IPS-15b (cell line): ENCODE results near the gene MARCHF10.

ENCODE experiments used
- H3K27me3 ChIP-seq: one replicate; pipeline ENCODE4 v1.6.1; 2013; ENCODE audit warnings: low read length; ENCODE audit not compliant: control insufficient read depth, insufficient read depth
- H3K36me3 ChIP-seq: one replicate; pipeline ENCODE4 v1.6.1; 2013; ENCODE audit warnings: low read length; ENCODE audit not compliant: control insufficient read depth, insufficient read depth
- H3K4me1 ChIP-seq: one replicate; pipeline ENCODE4 v1.6.1; 2013; ENCODE audit warnings: mild to moderate bottlenecking, low read length; ENCODE audit not compliant: control insufficient read depth, insufficient read depth
- H3K4me3 ChIP-seq: one replicate; pipeline ENCODE4 v1.5.1; 2013; ENCODE audit warnings: low read depth, low read length
- H3K9ac ChIP-seq: one replicate; pipeline ENCODE4 v1.6.1; 2013; ENCODE audit warnings: low read depth, mild to moderate bottlenecking, low read length
- H3K9me3 ChIP-seq: one replicate; pipeline ENCODE4 v1.6.1; 2013; ENCODE audit warnings: mild to moderate bottlenecking, low read length; ENCODE audit not compliant: control insufficient read depth, insufficient read depth

The MARCHF10 gene

GRCh38 chr17:62818526-62818925 lies 10.4 kb upstream of the MARCHF10 start:
- Histone ChIP-seq H3K4me1 (peaks cover 8% of the 10 kb centered on the region), H3K4me3 (no peak overlapping the region), H3K36me3 (no peaks in the 10 kb centered on the region), H3K9ac (no peak overlapping the region), H3K9me3 (no peaks in the 10 kb centered on the region), H3K27me3 (peaks cover 3% of the 10 kb centered on the region)

DNA sequence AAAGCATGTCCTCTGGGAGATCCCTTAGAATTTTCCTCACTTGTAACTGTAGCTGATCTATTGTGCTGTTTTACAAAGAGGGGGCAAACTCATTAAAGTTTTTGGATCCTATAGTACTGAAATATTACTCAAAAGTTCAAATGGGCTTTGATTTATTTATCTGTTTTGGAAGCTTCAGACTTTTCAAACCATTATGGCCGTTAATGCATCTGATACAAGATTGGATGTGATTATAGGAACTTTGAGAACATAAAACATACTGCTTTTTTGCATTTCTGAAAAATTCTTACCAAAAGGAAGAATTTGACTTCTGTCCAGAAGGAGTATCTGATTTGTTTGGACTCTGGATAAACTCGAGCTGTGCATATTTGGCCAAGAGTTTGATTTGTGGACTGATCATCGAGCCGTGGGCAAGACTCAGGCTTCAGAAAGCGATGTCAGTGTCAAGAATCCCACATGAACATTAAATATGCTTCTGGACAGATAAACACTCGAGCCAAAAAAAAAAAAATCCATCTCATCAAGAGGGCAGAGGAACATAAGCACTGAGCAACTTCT lies 8.2 kb upstream of the MARCHF10 start:
- no peaks in the 10 kb centered on the region for H3K9me3 ChIP-seq
- no peaks in the 10 kb centered on the region for H3K27me3 ChIP-seq
- H3K9ac ChIP-seq, result no peak overlapping the region
- H3K4me1 ChIP-seq, result peaks cover 6% of the 10 kb centered on the region
- H3K36me3 ChIP-seq, result no peaks in the 10 kb centered on the region
- H3K4me3 ChIP-seq, result no peak overlapping the region

- Histone ChIP-seq H3K36me3 (no peaks in the 10 kb centered on the region), H3K4me1 (peaks cover 9% of the 10 kb centered on the region), H3K9ac (no peak overlapping the region), H3K4me3 (no peak overlapping the region), H3K27me3 (no peaks in the 10 kb centered on the region), H3K9me3 (no peaks in the 10 kb centered on the region)
These were observed 1.5 kb upstream of the MARCHF10 start for GRCh38 chr17:62809656-62810055.

DNA sequence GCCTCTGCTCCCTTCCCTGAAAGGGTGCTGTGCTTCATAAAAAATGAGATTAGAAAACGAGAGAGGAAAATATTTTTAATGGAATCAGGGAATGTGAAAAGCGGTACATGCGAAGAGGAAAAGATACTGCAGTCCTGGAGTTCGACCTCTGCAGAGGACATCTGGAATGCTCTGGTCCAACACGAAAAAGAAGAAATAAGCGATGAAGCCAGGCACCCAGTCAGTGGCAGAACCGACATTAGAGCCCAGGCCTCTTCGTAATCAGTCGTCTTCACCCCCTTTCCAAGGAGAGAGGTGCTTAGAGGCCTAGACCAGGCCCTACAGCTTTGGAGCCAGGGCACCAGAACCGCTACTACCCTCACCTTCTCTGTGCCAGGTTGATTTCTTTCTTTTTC lies 459 bp upstream of the MARCHF10 start:
- peaks cover 9% of the 10 kb centered on the region for H3K4me1 ChIP-seq
- peak overlapping the region; percentile 50 for H3K4me3 ChIP-seq
- no peaks in the 10 kb centered on the region for H3K36me3 ChIP-seq
- no peak overlapping the region for H3K9ac ChIP-seq
- no peaks in the 10 kb centered on the region for H3K9me3 ChIP-seq
- H3K27me3 ChIP-seq, result no peaks in the 10 kb centered on the region

- Histone ChIP-seq H3K36me3 (no peaks in the 10 kb centered on the region), H3K4me3 (no peak overlapping the region), H3K4me1 (peaks cover 9% of the 10 kb centered on the region), H3K9me3 (no peaks in the 10 kb centered on the region), H3K27me3 (no peaks in the 10 kb centered on the region), H3K9ac (no peak overlapping the region)
These were observed 2.9 kb downstream of the MARCHF10 start for GRCh38 chr17:62805234-62805633.

GRCh38 chr17:62804822-62805221 lies 3.3 kb downstream of the MARCHF10 start:
- Histone ChIP-seq H3K27me3 (no peaks in the 10 kb centered on the region), H3K4me3 (no peak overlapping the region), H3K9ac (no peak overlapping the region)

DNA sequence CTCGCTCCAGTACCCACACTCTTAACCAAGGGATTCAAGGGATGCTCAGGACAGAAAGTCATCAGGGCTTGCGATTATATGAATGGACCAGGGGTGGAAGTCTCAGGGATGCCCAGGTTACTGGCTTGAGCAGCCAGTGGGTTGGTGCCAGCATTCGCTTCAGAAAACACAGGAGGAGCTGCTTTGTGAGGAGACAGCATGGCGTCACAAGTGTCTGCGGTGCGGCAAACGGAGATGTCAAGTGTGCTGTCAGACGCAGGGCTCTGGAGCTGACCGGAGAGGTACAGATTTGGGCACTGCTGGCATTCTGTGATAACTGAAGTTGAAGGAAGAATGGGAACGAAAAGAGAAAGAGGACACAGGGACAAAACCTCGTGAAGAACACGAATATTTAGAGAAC lies 4.1 kb downstream of the MARCHF10 start:
- Histone ChIP-seq H3K4me3 (no peak overlapping the region), H3K27me3 (no peaks in the 10 kb centered on the region), H3K9ac (no peak overlapping the region), H3K4me1 (peaks cover 9% of the 10 kb centered on the region), H3K36me3 (no peaks in the 10 kb centered on the region), H3K9me3 (no peaks in the 10 kb centered on the region)

More at GRCh38 chr17:62804822-62805221, 3.3 kb downstream of the MARCHF10 start:
- no peaks in the 10 kb centered on the region for H3K36me3 ChIP-seq
- H3K9me3 ChIP-seq, result no peaks in the 10 kb centered on the region
- peaks cover 9% of the 10 kb centered on the region for H3K4me1 ChIP-seq

GRCh38 chr17:62802561-62803205 lies 5.4 kb downstream of the MARCHF10 start:
- no peaks in the 10 kb centered on the region for H3K9me3 ChIP-seq
- no peaks in the 10 kb centered on the region for H3K27me3 ChIP-seq
- no peak overlapping the region for H3K9ac ChIP-seq
- no peak overlapping the region for H3K4me3 ChIP-seq
- H3K36me3 ChIP-seq, result no peaks in the 10 kb centered on the region
- peaks cover 6% of the 10 kb centered on the region for H3K4me1 ChIP-seq

DNA sequence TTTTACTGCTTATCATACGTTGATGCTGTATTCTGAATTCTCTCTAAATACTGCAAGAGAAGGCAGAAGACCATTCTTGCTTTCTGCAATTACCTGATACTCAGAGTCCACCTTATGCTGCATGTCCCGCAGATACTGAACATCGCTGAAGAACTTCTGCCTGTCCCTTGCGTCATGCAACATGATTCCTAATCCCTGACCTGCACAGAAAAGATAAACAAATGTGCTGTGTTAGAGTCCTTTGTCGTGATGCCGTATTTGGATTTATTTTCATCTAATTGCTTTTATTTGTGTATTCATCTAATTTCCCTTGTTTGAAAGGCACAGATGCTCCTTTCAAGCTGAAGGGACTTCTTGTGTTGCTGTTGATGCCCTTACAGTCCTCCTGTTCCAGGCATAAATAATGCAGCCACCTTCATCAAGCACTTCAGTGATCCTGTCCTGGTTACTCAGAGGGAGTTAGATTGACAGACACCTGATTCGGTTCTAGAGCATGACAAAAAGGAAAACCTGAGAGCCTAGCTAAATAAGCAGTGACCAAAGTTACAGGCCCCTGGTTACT lies 6.5 kb downstream of the MARCHF10 start:
- H3K9me3 ChIP-seq, result no peaks in the 10 kb centered on the region
- H3K4me3 ChIP-seq, result no peak overlapping the region
- peaks cover 2% of the 10 kb centered on the region for H3K4me1 ChIP-seq
- H3K27me3 ChIP-seq, result no peaks in the 10 kb centered on the region
- H3K9ac ChIP-seq, result no peak overlapping the region
- no peaks in the 10 kb centered on the region for H3K36me3 ChIP-seq

GRCh38 chr17:62800585-62800984 lies 7.5 kb downstream of the MARCHF10 start:
- no peaks in the 10 kb centered on the region for H3K9me3 ChIP-seq
- no peaks in the 10 kb centered on the region for H3K4me1 ChIP-seq
- H3K4me3 ChIP-seq, result no peak overlapping the region
- H3K9ac ChIP-seq, result no peak overlapping the region
- H3K36me3 ChIP-seq, result no peaks in the 10 kb centered on the region
- H3K27me3 ChIP-seq, result no peaks in the 10 kb centered on the region

GRCh38 chr17:62797959-62798358 lies 10.2 kb downstream of the MARCHF10 start:
- Histone ChIP-seq H3K27me3 (no peaks in the 10 kb centered on the region), H3K4me1 (no peaks in the 10 kb centered on the region), H3K36me3 (no peaks in the 10 kb centered on the region), H3K9me3 (no peaks in the 10 kb centered on the region), H3K9ac (no peak overlapping the region), H3K4me3 (no peak overlapping the region)

DNA sequence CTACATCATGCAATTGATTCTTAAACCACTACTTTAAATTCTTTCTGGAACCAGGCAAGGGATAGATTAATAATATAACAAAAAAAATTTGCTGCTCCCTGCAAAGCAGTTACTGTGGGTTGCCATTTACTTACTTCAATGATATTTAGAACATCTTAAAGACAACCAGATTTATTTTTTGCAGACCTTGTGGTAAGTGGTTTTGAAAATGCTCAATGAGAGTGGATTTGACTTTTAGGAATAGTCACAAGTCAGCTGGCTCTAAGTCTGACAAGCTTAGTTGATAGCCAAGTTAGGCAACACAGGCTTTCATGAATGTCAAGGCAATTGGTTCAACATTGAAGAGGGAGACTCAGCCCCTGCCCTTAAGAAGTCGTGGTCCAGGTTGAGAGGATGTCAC lies 11.8 kb downstream of the MARCHF10 start:
- H3K9me3 ChIP-seq, result no peaks in the 10 kb centered on the region
- H3K27me3 ChIP-seq, result no peaks in the 10 kb centered on the region
- no peaks in the 10 kb centered on the region for H3K4me1 ChIP-seq
- H3K4me3 ChIP-seq, result no peak overlapping the region
- H3K36me3 ChIP-seq, result no peaks in the 10 kb centered on the region
- H3K9ac ChIP-seq, result no peak overlapping the region
